ENCODE results near the gene RHEBL1.

DNA sequence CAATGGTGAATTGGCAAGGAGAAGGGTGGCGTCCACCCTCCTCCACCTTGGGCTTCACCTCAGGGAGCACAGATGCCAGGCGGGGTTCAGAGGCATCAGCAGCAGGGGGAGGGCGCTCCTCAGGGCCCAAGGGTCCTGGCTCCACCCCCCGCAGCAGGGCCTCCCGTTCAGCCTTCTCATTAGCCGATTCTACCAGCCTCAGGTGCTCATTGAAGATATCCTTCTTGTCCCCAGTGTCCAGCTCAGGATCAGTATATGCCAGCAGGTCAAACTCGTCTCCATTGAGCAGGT lies 31.9 kb downstream of the RHEBL1 start:
- TF ChIP-seq, protein P1, sequence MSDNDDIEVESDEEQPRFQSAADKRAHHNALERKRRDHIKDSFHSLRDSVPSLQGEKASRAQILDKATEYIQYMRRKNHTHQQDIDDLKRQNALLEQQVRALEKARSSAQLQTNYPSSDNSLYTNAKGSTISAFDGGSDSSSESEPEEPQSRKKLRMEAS (IDR thresholded peaks at IDR 0.05): no peak
- TF ChIP-seq TCF12 (IDR thresholded peaks at IDR 0.05; ENCODE audit: low read depth): no peak
- TF ChIP-seq YY1 (IDR thresholded peaks at IDR 0.05; ENCODE audit: low read depth): no peak
- TF ChIP-seq ZBTB7A (IDR thresholded peaks at IDR 0.05; ENCODE audit: low read depth): no peak
- TF ChIP-seq REST (IDR thresholded peaks at IDR 0.05; ENCODE audit: low read depth): no peak
- TF ChIP-seq TAF1 (IDR thresholded peaks at IDR 0.05; ENCODE audit: low read depth): no peak

Data from Ishikawa (cell line).